ENCODE data around the gene NOP14.

The NOP14 gene

DNA sequence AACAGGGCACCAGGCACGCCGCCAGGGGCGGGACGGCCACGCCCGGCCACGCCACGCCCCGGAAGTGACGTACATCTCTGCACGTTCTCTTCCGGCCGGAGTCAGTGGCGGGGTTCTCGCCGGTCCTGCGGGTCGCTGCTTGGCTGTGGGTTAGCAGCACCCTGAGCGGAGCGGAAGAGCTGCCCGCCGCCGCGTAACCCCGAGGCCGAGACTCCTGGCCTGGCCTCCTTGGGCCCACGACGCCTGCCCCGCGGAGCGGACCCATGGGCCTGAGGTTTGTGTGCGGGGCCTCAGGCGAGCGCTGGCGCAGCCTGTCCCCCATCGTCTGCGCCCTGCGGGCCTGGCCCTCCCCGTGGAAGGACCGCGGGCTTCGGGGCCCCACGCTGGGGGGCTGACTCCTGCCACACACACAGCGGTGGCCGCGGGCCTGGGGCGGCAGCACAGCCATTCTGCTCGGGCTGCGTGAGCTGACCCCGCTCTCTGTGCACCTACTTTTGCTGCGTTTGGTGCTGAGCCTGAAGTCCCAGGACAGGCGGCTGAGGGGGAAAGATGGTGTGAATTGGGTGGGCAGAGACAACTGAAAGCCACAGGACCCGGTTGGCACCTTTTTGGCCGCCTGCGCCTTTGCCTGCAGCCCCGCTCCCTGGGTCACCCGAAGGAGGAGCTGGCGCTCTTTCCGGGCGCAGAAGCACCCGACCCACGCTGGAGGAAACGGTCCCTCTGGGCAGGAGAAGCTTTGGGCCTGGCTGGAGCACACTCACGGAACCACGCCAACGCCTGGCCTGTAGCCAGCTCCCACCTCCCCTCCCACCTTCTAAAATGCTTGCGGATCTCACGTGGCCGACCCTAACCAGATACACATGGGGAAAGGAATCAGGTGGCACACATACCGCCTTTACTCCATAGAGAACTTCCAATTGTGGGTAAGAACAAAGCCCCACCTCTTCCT lies 28.1 kb downstream of the NOP14 start:
- peak; percentile 93 for DNase-seq
- in situ Hi-C loops (cut with MboI; ENCODE audit: low pct_unique_long_range_greater_than_20kb, low sequenced_read_pairs) = loop anchor here (10.0 kb wide), 1 partner anchor 180 kb away; the partner anchor contains the start of gene TNIP2

DNA sequence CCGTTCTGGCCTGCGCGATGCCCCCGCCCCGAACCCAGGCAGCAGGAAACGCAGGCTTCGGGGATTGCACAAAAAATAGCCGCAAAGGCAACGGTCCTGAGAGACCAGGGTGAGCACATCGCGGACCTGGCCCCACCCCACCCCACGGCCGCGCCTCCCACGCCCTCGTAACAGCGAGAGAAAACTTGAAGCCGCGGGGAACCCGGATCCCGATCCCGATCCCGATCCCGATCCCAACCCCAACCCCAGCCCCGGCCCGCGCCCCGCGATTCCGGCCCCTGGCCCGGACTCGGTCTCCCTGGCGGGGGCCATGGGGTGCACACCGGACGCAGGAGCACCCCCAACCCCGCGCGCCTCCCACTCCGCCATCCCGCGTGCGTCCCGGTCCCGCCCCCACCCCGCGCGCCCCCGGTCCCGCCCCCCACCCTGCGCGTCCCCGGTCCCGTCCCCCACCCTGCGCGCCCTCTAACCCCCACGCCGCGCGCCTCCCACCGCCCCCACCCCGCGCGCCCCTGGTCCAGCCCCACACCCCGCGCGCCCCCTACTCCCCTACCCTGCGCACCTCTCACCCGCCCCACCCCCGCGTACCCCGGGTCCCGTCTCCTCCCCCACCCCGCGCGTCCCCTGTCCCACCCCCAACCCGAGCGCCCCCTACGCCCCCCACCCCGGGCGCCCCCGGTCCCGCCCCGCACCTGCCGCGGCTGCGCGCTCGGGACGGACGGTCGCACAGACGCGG lies 29.0 kb downstream of the NOP14 start:
- DNase-seq = no peak
- in situ Hi-C loops (cut with MboI; ENCODE audit: low pct_unique_long_range_greater_than_20kb, low sequenced_read_pairs) = loop anchor here (10.0 kb wide), 1 partner anchor 179 kb away; the partner anchor contains the start of gene TNIP2

DNA sequence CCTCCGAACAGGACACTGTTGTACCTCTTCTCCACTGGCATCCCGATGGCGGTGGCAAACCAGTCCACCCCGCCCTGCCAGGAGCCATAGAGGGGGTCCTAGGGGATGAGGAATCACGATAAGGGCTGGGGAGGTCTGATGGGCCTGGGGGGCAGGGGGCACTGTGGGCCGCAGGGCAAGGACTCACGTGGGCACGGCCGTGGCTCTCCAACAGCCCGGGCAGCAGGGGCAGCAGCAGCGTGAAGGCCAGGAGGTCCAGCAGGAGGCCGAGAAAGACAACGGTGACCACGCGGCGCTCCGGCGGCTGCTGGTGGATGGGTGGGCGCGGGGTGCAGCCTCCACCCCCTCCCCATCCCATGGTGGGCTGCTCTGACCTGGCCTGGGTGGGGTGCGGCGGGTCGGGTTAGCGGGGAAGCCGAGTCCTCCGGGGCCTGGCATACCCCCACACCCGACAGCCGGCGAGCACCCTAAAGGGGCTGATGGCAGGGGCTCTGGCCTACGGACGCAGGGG lies 29.6 kb downstream of the NOP14 start:
- in situ Hi-C loops (cut with MboI; ENCODE audit: low pct_unique_long_range_greater_than_20kb, low sequenced_read_pairs) = loop anchor here (10.0 kb wide), 1 partner anchor 179 kb away; the partner anchor contains the start of gene TNIP2

DNA sequence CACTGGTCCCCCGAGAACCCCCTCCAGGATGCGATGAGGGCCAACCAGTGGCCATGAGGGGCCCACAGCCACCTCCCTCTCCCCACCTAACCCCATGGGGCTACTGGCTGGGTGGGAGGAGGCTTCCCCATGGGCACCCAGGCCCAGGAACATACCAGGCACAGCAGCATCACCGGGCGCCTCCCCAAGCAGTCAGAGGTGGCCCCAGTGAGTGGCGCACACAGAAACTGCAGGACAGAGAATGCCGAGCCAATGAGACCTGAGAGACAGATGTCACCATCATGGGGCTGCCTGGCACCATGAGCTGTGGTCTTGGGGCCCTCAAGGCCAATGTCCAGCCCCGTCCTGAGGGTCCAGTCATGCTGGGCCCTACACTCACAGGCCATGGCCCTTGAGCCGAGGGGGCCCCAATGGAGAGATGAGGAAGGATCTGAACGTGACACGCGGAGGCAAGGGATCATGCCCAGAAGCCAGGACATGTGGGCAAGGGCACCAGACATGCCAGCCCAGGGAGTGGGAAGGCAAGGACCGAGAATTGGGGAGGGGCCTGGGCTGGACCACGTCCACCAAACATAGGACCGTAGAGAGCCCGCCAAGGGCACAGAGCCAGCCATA lies 30.1 kb downstream of the NOP14 start:
- in situ Hi-C loops (cut with MboI; ENCODE audit: low pct_unique_long_range_greater_than_20kb, low sequenced_read_pairs) = loop anchor here (10.0 kb wide), 1 partner anchor 178 kb away; the partner anchor contains the start of gene TNIP2
- DNase-seq = no peak

More for the DNA sequence above, 29.6 kb downstream of the NOP14 start:
- DNase-seq = no peak

DNA sequence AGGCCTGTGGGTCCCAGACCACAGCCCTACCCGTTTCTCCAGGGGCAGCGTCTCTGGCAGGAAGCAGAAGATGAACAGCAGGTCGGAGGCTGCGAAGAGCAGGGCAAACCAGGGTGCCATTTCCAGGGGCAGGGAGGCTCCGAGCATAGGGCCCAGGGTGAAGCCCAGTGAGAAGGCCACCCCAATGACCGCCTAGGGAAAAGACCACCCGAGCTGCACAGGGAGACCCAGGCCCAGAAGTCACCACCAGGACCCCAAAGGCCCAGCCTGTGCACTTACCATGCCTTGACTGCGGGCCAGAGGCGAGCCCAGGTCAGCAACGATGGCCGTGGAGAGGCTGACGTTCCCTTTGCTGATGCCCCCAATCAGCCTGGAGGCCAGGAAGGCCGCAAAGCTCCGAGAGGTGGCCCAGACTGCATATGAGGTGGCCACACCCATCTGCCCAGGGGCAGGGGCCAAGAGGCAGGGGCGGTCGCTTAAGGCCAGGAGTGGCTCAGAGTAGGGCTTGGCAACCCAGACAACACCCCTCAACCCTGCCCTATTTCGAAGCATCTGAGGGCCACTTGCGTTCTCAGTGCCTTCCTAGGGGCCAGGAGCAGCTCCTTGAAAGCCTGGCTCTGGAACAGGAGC lies 30.8 kb downstream of the NOP14 start:
- in situ Hi-C loops (cut with MboI; ENCODE audit: low pct_unique_long_range_greater_than_20kb, low sequenced_read_pairs) = loop anchor here (10.0 kb wide), 1 partner anchor 178 kb away; the partner anchor contains the start of gene TNIP2
- no peak for DNase-seq

DNA sequence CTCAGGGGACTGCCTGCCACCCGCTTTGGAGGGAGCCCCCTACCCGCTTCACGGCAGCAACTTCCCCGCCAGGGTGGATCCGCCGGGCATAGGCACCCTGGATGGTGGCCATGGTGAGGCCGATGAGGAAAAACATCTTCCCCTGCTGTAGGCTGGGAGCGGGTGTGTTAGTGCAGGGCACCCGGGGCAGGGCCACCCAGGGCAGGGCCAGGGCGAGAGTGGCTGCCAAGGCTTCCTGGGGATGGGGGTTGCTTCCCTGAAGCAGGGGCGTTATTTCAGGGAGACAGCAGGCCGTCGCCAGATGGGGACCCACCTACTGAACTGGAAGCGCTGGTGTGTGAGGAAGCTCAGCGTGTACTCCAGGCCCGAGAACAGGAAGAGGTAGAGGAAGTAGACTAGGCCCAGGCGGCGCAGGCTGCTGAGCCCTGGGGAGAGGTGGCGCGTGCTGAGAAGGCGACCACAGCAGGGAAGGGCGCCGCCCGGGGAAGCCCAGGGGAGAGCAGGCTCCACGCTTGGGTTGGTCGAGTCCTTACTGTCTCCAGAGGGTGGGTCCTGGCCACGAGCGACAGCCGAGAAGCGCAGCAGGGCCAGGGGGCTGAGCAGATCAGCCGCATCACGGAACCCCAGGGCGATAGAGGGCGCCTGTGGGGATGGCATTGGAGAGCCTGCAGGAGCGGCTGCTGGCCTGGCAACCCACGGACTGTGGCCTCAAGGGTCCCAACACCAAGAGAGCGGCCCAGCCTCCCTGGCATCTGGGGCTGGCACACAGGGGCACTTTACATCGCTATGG lies 31.5 kb downstream of the NOP14 start:
- DNase-seq = peak; percentile 92
- in situ Hi-C loops (cut with MboI; ENCODE audit: low pct_unique_long_range_greater_than_20kb, low sequenced_read_pairs) = loop anchor here (10.0 kb wide), 1 partner anchor 177 kb away; the partner anchor contains the start of gene TNIP2

DNA sequence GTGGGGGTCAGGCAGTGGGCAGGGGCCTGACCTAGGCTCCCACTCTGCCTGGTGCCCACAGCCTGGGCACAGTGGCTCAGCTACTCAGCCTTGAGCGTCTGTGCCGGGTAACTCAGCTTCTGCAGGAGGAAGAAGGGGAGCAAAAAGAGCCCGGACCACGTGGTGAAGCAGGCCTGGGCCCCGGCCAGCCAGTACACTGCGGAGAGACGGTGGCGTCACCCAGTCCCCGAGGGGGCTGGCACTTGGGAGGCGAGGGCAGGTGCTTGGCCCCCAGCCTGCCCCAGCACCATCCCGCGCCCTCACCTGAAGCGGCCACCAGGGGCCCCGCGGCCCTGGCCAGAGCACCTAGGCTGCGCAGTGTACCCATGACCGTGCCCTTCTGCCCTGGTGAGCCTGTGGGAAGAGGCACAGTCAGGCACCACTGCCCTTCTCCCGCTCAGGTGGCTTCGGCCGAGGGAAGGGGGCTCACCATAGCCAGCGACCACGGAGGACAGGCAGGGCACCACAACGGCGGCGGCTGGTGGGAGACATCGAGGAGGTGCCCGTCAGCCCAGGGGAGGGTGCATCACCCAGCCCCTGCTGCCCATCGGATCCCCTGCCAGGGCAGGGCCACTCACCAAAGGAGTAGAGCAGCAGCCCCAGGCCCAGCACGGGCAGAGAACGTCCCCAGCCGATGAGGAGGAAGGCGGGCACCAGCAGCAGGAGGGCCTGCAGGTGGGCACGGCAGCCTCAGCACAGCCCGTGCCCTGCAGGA lies 32.3 kb downstream of the NOP14 start:
- no peak for DNase-seq
- in situ Hi-C loops (cut with MboI; ENCODE audit: low pct_unique_long_range_greater_than_20kb, low sequenced_read_pairs) = loop anchor here (10.0 kb wide), 1 partner anchor 176 kb away; the partner anchor contains the start of gene TNIP2

DNA sequence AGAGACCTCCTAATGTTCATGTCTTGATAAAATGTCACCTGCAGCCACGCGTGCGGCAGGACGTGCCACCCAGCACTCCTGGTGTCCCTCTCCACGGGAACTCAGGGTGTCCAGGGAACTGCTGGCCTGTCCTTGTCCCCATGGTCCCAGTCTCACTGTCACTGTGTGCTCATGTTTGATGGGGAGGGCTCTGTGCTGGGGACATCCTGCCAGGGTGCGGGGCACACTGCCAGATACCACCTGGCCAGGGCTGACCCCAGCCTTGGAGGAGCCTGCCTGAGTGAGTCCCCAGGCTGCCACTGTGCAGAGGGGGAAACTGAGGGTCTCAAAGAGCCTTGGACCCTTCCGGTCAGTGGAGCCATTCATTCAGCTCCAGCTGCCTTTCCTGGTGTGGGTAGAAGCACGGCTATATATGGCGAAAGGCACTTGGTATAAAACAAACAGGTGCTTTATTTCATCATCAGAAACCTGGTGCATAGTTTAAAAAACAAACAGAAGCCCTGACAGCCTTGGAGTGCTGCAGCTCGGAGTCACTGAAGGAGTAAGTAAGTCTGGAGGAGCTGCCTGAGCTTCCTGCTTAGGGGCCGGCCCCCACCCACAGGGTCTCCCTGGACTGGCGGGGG lies 33.0 kb downstream of the NOP14 start:
- in situ Hi-C loops (cut with MboI; ENCODE audit: low pct_unique_long_range_greater_than_20kb, low sequenced_read_pairs) = loop anchor here (10.0 kb wide), 1 partner anchor 175 kb away; the partner anchor contains the start of gene TNIP2
- DNase-seq = no peak

DNA sequence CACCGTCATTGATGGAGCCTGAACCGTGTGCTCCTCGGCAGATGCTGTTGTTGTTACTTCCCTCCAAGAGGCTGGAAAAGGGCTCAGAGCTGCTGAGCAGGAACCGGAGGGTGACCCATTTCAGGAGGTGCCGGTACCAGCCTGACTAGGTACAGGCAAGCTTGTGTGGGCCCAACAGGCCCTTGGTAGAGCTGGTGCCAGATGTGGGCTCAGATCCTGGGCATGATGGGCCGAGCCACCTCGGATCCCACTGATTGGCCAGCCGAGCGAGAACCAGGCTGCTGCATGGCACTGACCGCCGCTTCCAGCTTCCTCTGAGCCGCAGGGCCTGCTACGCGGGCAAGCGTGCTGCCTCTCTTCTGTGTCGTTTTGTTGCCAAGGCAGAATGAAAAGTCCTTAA lies 33.7 kb downstream of the NOP14 start:
- no peak for DNase-seq
- in situ Hi-C loops (cut with MboI; ENCODE audit: low pct_unique_long_range_greater_than_20kb, low sequenced_read_pairs) = no loop called here

DNA sequence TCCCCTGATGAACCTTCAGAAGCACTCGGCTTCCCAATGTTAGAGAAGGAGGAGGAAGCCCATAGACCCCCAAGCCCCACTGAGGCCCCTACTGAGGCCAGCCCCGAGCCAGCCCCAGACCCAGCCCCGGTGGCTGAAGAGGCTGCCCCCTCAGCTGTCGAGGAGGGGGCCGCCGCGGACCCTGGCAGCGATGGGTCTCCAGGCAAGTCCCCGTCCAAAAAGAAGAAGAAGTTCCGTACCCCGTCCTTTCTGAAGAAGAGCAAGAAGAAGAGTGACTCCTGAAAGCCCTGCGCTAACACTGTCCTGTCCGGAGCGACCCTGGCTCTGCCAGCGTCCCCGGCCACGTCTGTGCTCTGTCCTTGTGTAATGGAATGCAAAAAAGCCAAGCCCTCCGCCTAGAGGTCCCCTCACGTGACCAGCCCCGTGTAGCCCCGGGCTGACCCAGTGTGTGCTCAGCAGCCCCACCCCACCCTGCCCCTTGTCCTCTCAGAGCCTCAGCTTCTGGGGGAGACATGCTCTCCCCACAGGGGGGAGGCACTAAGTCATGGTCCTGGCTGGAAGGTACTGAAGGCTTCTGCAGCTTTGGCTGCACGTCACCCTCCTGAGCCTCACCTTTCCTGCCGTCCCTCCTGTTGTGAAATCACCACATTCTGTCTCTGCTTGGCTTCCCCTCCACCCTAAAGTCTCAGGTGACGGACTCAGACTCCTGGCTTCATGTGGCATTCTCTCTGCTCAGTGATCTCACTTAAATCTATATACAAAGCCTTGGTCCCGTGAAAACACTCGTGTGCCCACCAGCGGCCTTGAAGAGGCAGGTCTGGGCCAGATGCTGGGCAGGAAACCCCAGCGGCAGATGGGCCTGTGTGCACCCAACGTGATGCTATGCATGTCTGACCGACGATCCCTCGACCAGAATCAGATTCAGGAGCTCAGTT lies 34.7 kb downstream of the NOP14 start:
- in situ Hi-C loops (cut with MboI; ENCODE audit: low pct_unique_long_range_greater_than_20kb, low sequenced_read_pairs) = no loop called here
- no peak for DNase-seq

DNA sequence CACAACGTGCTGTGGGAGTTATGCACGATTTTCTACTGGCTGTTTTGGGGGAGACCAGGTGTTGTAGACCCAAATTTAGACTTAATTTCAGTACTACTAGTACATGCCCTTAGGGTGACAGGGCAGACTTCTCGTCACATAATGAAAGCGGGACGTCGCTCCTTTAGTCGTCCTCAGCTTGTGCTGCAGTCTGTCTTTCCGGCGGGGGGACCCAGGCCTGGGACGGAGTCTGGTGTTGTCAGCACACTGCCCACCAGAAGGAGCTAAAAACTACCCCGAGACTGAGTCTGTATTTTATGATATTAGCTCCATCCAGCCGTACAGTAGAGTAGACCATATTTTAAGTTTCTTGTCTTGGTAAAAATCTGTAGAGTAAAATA lies 35.5 kb downstream of the NOP14 start:
- DNase-seq = no peak
- in situ Hi-C loops (cut with MboI; ENCODE audit: low pct_unique_long_range_greater_than_20kb, low sequenced_read_pairs) = no loop called here

DNA sequence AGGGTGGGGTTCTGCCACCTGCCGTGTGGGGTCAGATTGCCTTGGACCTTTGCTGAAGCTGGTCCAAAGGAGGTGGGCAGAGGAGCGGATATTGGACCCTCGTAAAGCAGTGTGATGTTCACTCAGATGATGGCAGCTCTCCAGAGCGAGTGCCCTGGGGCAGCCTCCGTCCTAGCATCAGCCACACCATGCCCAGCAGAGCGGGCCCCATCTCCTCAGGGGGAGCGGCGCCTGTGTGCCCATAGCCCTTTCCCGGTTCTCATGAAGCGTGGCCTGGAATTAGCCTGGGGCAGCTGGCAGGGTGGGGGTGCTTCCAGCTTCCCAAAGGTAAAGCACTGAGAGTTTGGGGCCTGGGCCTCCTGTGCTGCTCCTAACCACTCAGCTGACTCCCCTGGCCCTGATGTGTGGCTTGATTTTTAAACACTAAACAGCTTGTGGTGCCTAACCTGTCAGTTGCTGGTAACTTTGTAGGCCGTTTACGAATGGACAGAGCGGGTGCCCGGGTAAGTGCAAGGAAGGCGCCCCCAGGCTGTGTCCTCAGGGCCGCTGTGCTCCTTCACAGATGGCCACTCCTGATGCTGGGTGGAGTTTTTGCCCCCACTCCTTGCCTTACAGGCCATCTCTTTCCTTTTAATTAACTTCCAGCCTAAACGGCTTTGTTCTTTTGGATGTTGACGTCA lies 36.0 kb downstream of the NOP14 start:
- no peak for DNase-seq
- in situ Hi-C loops (cut with MboI; ENCODE audit: low pct_unique_long_range_greater_than_20kb, low sequenced_read_pairs) = no loop called here

DNA sequence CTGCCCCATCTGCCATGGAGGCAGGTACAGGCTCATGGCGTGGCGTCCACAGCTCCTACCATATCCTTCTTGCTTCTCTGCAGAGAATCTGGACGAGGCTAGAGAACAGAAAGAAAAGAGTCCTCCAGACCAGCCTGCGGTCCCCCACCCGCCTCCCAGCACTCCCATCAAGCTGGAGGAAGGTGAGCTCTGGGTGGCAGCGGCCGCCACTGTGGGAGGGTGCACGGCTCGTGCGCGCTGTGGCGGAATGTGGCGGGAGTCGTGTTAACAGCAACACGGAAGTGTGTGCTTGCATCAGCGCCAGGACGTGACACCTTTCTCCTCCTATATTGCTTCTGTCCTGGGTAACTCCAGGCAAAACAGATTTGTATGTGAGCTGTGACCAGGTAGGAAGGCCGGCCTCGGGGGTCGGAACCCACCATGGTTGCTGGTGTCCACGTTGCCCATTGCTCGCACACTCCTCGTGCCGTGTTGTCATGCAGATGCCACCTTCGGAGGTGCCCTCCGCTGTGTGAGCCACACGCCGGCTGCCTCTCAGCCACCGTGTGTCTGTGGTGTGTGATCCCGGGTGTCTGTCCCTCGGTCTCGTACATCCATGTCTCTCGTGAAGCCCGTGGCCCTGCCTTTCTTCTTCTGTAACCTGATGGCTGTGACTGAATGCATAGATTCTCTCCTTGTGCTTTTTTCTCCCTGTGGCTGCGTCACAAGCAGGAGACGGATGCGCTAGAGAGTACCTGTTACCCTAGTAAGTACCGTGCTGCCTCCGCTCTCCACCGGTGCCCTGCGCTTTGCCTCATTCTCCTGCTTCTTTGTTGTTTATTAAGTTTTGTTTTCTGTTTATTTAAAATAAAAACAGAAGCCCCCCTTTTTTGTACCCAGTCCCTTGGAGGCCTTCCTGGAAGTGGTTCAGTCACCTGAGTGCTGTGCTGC lies 37.0 kb downstream of the NOP14 start:
- no peak for DNase-seq
- in situ Hi-C loops (cut with MboI; ENCODE audit: low pct_unique_long_range_greater_than_20kb, low sequenced_read_pairs) = no loop called here

DNA sequence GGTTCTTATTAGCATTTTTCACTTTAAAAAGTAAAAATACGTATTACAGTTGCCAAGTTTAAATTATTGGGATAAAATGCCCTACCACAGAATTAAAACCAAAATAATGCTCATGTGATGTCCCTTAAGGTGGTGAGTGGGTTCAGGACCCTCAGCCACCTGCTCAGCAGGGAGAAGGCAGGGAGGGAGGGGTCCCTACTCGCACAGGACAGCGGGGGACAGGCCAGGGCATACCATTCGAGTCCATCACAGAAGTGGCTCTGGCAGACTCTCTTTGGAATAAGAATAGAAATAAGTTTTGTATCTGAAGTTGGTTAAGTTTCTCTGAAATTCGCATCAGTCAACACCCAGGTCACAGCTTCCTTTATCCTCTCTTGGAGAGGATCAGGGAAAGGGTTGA lies 37.7 kb downstream of the NOP14 start:
- in situ Hi-C loops (cut with MboI; ENCODE audit: low pct_unique_long_range_greater_than_20kb, low sequenced_read_pairs) = no loop called here
- DNase-seq = no peak
